GM19324 (cell line): ENCODE measurements around the gene SAMSN1.

Source experiments
- ATAC-seq: cut with Tn5 transposase; IDR thresholded peaks from one replicate; pipeline ENCODE4 v1.9.1; 2021; ENCODE audit warnings: mild to moderate bottlenecking, moderate library complexity; ENCODE audit not compliant: unreplicated experiment, low FRiP score

The SAMSN1 gene

DNA sequence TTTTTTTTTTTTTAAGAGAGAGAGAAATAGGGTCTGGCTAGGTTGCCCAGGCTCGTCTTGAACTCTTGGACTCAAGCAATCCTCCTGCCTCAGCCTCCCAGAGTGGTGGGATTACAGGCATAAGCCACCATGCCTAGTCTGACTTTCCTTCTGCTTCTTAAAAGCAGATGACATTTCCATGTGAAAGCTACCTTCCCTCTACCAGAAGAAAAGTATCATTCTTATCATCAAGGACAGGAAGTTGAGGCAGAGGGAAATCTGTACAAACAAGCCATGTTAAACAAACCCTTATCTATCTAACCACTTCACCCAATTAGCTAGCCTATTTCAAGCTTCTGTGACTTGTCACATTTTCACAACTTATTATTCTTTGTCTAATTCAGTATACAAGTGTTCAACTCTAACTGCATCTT lies 54.8 kb downstream of the SAMSN1 start:
- no peak for ATAC-seq

- no peak for ATAC-seq
Measured at GRCh38 chr21:14488672-14489204, 57.4 kb downstream of the SAMSN1 start.

- no peak for ATAC-seq
Measured at GRCh38 chr21:14487490-14488432, 58.4 kb downstream of the SAMSN1 start.

DNA sequence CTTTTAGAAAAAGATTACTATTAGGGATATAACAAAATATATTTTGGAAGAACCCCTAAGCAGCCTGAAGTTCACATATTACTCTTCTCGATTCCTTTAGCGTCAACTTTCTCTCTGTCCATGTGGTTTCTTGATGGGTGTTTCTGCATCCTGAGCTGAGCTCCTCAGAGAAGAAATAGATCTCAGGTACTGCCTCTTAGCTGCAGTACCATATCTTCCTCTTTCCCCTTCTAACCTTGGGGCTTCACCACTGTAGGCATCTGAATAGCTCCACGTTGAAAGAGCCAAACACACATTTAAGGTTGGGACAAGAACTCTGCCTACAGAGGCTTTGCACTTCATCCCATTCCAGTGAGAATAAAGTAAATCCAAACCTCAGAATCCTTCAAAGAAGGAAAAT lies 59.2 kb downstream of the SAMSN1 start:
- ATAC-seq = no peak

GRCh38 chr21:14484188-14485009 lies 61.7 kb downstream of the SAMSN1 start:
- no peak for ATAC-seq

GRCh38 chr21:14483296-14483695 lies 62.8 kb downstream of the SAMSN1 start:
- ATAC-seq = no peak

DNA sequence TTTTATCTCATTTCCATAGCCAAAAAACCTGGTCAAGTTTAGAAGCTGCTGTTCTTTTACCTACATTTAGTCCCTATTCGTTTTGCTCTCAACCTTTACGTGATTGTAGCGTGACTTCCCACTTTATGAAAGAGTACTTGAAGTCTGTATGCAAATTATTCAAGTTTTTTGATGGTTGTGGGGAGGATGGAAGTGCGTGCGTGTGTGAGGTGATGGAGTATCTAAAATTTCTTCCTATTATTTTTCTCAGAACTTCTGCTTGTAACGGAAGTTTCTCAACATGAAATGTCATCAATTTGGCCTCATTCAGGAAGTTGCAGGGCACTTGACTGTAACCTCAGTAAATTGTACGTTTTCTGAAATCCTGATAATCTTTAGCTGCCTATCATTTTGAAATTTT lies 64.0 kb downstream of the SAMSN1 start:
- peak; percentile 43 for ATAC-seq

DNA sequence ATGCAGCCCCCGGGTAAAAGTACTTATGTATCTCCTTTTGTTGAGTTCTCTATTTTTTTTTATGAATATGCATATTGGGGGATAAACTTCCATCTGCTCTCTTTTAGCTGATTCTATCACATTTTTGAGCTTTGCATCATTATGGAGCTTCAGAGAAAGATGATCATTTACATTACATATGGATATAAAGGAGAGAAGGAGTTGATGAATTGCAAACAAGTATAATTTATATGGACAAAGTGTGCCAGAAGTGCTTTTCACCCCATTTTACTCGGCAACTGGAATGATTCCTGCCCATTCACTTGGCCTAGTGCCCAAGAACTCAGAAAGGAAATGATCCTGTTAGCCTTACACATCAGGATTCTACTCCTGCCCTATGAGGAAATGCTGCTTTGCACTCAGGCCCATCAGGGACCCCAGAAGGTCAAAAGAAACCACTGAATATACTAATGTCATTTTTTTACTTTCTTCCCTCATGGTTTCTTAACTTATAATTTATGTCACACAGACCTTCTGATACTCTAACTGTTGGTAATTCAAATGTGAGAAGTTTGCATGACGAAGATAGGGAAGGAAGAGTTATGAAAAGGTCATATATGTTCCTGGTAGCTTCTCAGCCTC lies 65.6 kb downstream of the SAMSN1 start:
- no peak for ATAC-seq

- no peak for ATAC-seq
Measured at GRCh38 chr21:14479241-14479786, 66.8 kb downstream of the SAMSN1 start.

GRCh38 chr21:14477841-14478240 lies 68.3 kb downstream of the SAMSN1 start:
- ATAC-seq = no peak

DNA sequence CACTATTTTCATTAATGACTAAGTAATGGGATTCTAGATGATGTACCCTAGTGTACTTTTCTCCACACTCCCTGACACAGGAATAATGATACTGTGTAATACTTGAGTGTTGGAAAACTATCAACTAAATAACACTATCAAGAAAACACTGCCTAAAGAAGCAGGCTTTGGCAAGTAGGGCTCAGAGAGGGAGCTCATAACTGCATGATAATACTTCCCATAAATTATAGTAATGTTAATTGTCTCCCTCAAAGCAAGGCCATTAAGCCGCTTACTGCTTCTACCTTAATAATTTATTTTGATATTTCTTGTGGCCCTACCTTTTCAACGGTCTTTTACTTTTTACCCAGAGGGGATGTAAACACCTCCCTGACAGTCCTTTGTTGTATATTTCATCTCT lies 69.0 kb downstream of the SAMSN1 start:
- ATAC-seq = no peak

- no peak for ATAC-seq
Measured at GRCh38 chr21:14474995-14475394, 71.1 kb downstream of the SAMSN1 start.

GRCh38 chr21:14469641-14470040 lies 76.5 kb downstream of the SAMSN1 start:
- no peak for ATAC-seq

GRCh38 chr21:14466715-14467114 lies 79.4 kb downstream of the SAMSN1 start:
- no peak for ATAC-seq

DNA sequence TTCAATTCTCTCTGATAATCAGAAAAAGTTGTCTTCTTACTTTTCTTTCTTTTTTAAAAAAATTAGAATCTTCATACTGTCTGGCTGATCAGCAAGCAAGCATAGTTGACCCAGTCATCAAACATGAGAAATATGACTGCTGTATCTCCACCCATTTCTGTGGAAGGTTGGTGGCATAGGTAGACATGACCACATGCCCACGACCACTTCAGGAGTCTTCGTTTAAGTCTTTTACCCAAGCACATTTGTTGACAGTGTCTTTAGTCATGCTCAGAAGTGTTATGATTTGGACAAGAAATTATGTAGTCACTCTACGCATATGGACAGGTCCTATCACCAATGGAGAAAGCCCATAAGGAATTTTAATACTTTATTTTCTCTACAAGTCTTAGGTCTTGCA lies 88.4 kb downstream of the SAMSN1 start:
- no peak for ATAC-seq

- no peak for ATAC-seq
Measured at GRCh38 chr21:14456911-14457310, 89.2 kb downstream of the SAMSN1 start.

DNA sequence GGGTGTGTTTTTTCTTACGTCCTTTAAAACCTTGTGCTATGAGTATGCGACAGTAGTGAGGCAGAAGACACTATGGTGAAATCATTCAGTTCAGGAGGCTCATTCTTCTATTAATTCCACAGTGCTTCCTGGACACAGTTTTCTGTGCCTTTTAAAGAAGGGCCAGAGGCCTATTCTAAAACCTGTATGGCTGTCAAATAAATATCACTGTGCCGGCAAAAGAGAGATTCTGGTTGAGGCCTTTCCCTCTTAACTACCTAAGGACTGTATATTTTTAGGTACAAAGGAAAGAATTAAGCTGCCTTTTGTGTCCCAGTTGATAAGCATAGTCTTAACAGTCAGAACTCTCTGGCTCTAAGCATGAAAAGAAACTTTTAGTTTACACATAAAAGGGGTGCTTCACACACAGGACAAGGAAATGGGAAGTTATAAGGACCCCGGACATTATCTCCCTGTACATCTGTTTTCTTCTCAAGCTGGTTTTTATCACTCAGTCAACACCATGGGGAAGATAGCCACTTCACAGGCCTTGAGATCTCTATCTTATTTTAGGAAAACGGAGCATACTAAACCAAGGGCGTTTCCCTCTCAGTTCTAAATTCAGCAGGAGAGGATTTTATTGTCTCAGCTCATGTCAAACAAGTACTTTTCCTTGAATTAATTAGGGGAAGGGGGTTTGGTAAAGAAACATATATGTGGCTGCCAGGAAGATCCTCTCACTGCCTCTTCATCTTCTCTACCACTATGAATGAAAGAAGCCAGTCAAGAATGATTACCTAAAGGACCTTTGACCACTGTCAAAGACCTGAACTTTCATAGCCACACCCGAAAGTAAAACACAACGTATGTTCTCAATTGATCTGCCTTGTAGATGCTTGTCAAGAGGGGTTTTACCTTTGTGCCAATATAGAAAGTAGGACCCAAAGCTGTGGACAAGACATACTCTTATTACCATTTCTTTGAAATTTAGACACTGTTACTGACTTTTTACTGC lies 91.8 kb downstream of the SAMSN1 start:
- ATAC-seq = peak; percentile 76

DNA sequence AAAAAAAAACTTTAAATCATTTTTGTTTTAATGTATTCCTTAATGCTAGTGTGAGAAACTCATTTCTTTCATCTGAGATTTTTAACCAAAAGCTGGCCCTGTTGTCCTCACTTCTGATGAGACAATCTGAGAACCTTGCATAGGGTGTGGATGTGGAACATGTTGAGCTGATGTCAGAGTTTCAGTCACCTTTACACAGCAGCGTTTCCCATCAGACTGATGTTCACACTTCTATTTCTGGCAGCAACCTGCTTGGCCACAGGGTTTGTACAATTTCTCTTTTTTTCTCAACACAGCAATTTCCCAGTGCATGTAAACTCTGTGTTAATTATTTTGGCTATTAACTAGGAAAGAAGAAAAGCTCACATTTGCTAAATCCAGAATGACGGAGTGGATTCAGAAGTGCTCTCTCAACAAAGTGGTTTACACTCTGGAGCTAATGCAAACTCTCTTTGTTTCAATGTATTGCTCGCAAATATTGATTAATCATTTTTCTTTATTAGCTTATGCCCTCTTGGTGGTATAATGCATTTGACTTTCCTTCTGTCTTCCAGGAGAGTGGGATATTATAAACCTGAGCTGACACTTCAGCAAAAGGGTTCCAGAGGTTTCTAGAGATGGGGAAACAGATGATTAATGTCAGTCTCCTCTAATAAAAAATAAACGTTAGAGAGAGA lies 92.6 kb downstream of the SAMSN1 start:
- peak; percentile 80 for ATAC-seq
